ENCODE data around the gene DDX10. TPM values are rescaled to one million over a fixed set of nuclear protein-coding genes. Genes with fewer than 3 reads are reported as not detected.

The DDX10 gene
- total and polyA plus RNA-seq, 2 of the 8 experiments (the other 6 are each of a cell fraction or from before 2014, with no cell fraction given), result 49.2 to 52.2 TPM

DNA sequence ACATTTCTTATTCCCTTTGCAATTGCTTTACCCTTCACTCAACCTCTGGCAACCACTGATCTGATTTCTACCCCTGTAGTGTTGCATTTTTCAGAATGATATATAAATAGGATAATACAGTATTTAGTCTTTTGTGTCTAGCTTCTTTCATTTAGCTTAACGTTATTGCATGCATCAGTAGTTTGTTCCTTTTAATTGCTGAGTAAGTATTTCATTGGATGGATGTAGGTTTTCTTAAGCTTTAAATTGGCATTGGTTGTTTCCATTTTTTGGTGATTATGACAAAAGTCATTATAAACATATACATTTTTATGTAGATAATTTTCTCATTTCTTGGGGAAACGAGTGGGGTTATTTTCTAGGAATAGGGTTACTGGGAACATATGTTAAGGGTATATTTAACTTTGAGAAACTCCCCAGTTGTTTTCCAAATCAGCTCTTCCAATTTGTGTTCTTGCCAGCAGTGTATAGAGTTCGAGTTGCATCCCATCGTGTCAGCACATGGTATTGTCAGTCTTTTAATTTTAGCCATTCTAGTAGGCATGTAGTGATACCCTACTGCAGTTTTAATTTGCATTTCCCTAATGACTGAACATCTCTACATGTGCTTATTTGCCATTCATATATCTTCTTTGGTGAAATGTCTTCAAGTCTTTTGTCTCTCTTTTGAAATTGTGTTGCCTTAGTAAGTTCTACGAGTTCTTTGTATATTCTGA, 60.3 kb downstream of the DDX10 start:
- 55% methylated on average over 5 of the region's 5 CpGs; no CpG with 5 or more reads in 1 of the 2 experiments for WGBS, 2 experiments (ENCODE audit: extremely low coverage in 1 of 2, insufficient coverage in 1 of 2, insufficient read length in 1 of 2, insufficient replicate concordance in 2 of 2, low coverage in 1 of 2, low lambda C conversion rate in 2 of 2, missing lambda C conversion rate in 1 of 2)
- Histone ChIP-seq H3K27me3 (replicated peaks in 1 of 4; ENCODE audit: control insufficient read depth in 3 of 4, extremely low read depth in 1 of 4, insufficient read depth in 3 of 4, low read length in 3 of 4) (no peaks in the 10 kb centered on the region), H4K91ac (replicated peaks; ENCODE audit: insufficient read length, low read length) (no peak overlapping the region), H3K79me2 (ENCODE audit: control insufficient read depth in 1 of 2, insufficient read depth in 2 of 2, low read length in 2 of 2) (peaks cover 0 to 6% of the 10 kb centered on the region in 2 experiments; a peak in 2 of 4 replicates), H2AFZ (ENCODE audit: low read length) (no peak overlapping the region), H3K4me1 (replicated peaks in 1 of 4; ENCODE audit: control insufficient read depth in 3 of 4, insufficient read depth in 4 of 4, low read length in 3 of 4) (no peaks in the 10 kb centered on the region), H4K20me1 (replicated peaks in 1 of 2; ENCODE audit: control insufficient read depth in 1 of 2, insufficient read depth in 2 of 2, low read length in 2 of 2) (no peaks in the 10 kb centered on the region), H3K56ac (replicated peaks; ENCODE audit: insufficient read length, low read depth, low read length) (no peak overlapping the region), H3K4me3 (ENCODE audit: extremely low read depth in 1 of 4, insufficient read depth in 2 of 4, low read depth in 3 of 4, low read length in 4 of 4) (no peak overlapping the region), H3K23me2 (ENCODE audit: low read depth, low read length) (no peaks in the 10 kb centered on the region), H3K14ac (ENCODE audit: insufficient read length) (no peak overlapping the region), H3K36me3 (ENCODE audit: control insufficient read depth in 2 of 4, insufficient read depth in 4 of 4, low read length in 3 of 4) (peaks cover 0 to 22% (median 0%) of the 10 kb centered on the region in 4 experiments; a peak in 2 of 8 replicates), H2BK20ac (ENCODE audit: low read length) (no peak overlapping the region), H3K4me2 (ENCODE audit: insufficient read depth in 1 of 2, low read depth in 2 of 2, low read length in 2 of 2) (no peak overlapping the region), H3K23ac (ENCODE audit: insufficient read length) (no peak overlapping the region), H4K5ac (ENCODE audit: insufficient read length, low read depth, low read length) (no peak overlapping the region), H3K9me3 (ENCODE audit: insufficient read depth in 2 of 2, low read depth in 1 of 2, low read length in 1 of 2) (no peaks in the 10 kb centered on the region), H3K4ac (replicated peaks; ENCODE audit: insufficient read length, low read depth, low read length) (no peak overlapping the region), H3K79me1 (ENCODE audit: low read depth, low read length) (no peaks in the 10 kb centered on the region; the same call in 1 of the 2 replicates), H2AK5ac (ENCODE audit: low read depth, low read length) (no peak overlapping the region), H2BK5ac (ENCODE audit: low read depth, low read length) (no peak overlapping the region), H3K18ac (ENCODE audit: extremely low read depth, low read length) (no peak overlapping the region), H4K8ac (ENCODE audit: extremely low read depth, insufficient read depth, low read length) (no peak overlapping the region), H2BK12ac (ENCODE audit: low read depth, low read length) (no peak overlapping the region), H3K27ac (ENCODE audit: low read depth, low read length) (no peak overlapping the region), H2BK120ac (replicated peaks; ENCODE audit: low read depth, low read length) (no peak overlapping the region), H3K9ac (replicated peaks in 1 of 4; ENCODE audit: extremely low read depth in 1 of 4, low read depth in 3 of 4, low read length in 3 of 4) (no peak overlapping the region), H2BK15ac (ENCODE audit: low read length) (no peak overlapping the region)
- ChIA-PET POLR2A (ENCODE audit: partially characterized antibody) (no interaction called here), CTCF (ENCODE audit: partially characterized antibody) (interaction anchor here (1.2 to 4.1 kb wide), 2 partner anchors 10 to 322 kb away, joined by 3 to 20 read pairs; no protein-coding TSS in a partner anchor)
- FAIRE-seq (no peak), DNase-seq (ENCODE audit: low read depth in 1 of 2, low spot score in 2 of 2) (no peak)
- TF ChIP-seq CBX5 (IDR thresholded peaks at IDR 0.05; ENCODE audit: low read depth, low read length) (no peak), SP1 (IDR thresholded peaks at IDR 0.05; ENCODE audit: low read depth, low read length) (no peak), USF2 (IDR thresholded peaks at IDR 0.05; ENCODE audit: low read length) (no peak), HDAC2 (IDR thresholded peaks at IDR 0.05; ENCODE audit: borderline replicate concordance in 1 of 2, low read depth in 2 of 2, low read length in 2 of 2) (no peak), E2F6 (IDR thresholded peaks at IDR 0.05) (no peak), CHD1 (IDR thresholded peaks at IDR 0.05; ENCODE audit: low read depth, low read length) (no peak), EGR1 (IDR thresholded peaks at IDR 0.05; ENCODE audit: borderline replicate concordance, low read depth, low read length) (no peak), MAFK (IDR thresholded peaks at IDR 0.05; ENCODE audit: low read depth, low read length) (no peak), MAX (IDR thresholded peaks at IDR 0.05) (no peak), BCL11A (IDR thresholded peaks at IDR 0.05; ENCODE audit: low read depth in 2 of 2, low read length in 2 of 2) (no peak), HDAC6 (IDR thresholded peaks at IDR 0.05; ENCODE audit: low read depth, low read length) (no peak)

Data from H1 (cell line).